Endothelial cell of umbilical vein (primary cell): ENCODE measurements around the gene USP36. TPM values are rescaled to one million over a fixed set of nuclear protein-coding genes. Genes with fewer than 3 reads are reported as not detected.

Source experiments
- BruUV-seq: library from RNA; stranded (reverse); fragments of 400-500 nt; replicated peaks from 2 replicates; lab custom pipeline; 2021; lab: Mats Ljungman, UMichigan
- CTCF ChIA-PET: fragments of 300-600, 350-600 bp; sonication (Branson Sonifier 250); formaldehyde crosslinking; loops from one replicate; lab custom pipeline; 2021; ENCODE audit warnings: antibody characterized with exemption, inconsistent platforms; lab: Charles Lee
- POLR2A ChIA-PET: fragments of 300-600, 350-600 bp; sonication (Branson Sonifier 250); formaldehyde crosslinking; loops from one replicate; lab custom pipeline; 2021; ENCODE audit warnings: antibody characterized with exemption, inconsistent platforms; lab: Charles Lee
- DNase-seq: peaks from one replicate; pipeline ENCODE4 v3.0.0-alpha.2; 2011; ENCODE audit warnings: low read depth, low spot score
- FAIRE-seq: peaks from 2 replicates; lab custom pipeline; 2011; peaks lifted over from hg19 to GRCh38; lab: Jason Lieb, UNC
- H2AFZ ChIP-seq: 2 replicates; pipeline ENCODE4 v1.6.0; 2012; ENCODE audit warnings: low read depth, low read length, control low read depth, inconsistent platforms
- H3K27ac ChIP-seq: 2 replicates; pipeline ENCODE4 v1.5.1; 2011; ENCODE audit warnings: low read depth, mild to moderate bottlenecking, control low read depth, low read length, moderate library complexity; ENCODE audit not compliant: insufficient read depth
- H3K27me3 ChIP-seq, 2 experiments: 2 replicates each; pipeline versions ENCODE4 v1.6.0 to v1.6.1; 2011; ENCODE audit warnings: low read length in 2 of 2, mixed read lengths in 1 of 2; ENCODE audit not compliant: control insufficient read depth in 2 of 2, insufficient read depth in 2 of 2
- H3K36me3 ChIP-seq, 2 experiments: 2 replicates in 1 of 2; 3 replicates in 1 of 2; pipeline ENCODE4 v1.5.1; 2011; ENCODE audit warnings: low read length in 2 of 2, mild to moderate bottlenecking in 1 of 2, moderate library complexity in 1 of 2; ENCODE audit not compliant: control insufficient read depth in 2 of 2, insufficient read depth in 2 of 2; ENCODE audit errors: extremely low read depth in 1 of 2
- H3K4me1 ChIP-seq: 3 replicates; pipeline ENCODE4 v1.5.1; 2011; ENCODE audit warnings: mild to moderate bottlenecking, low read length; ENCODE audit not compliant: control insufficient read depth, insufficient read depth; ENCODE audit errors: extremely low read depth
- H3K4me2 ChIP-seq: 2 replicates; pipeline ENCODE4 v1.6.1; 2011; ENCODE audit warnings: low read length, control low read depth, mixed read lengths; ENCODE audit not compliant: insufficient read depth
- H3K4me3 ChIP-seq, 3 experiments: fragments of 200-600 bp in 1 of 3; sonication (generic), shearing (Covaris generic) in 1 of 3; replicated peaks in 1 of 3; 2 replicates each; pipeline ENCODE4 v1.5.1; 2011 to 2016; ENCODE audit warnings: control low read depth in 3 of 3, low read length in 3 of 3, mild to moderate bottlenecking in 2 of 3, inconsistent platforms in 1 of 3, low read depth in 1 of 3, moderate library complexity in 1 of 3; ENCODE audit not compliant: insufficient read depth in 1 of 3
- H3K79me2 ChIP-seq: 2 replicates; pipeline ENCODE4 v1.6.0; 2012; ENCODE audit warnings: low read length, inconsistent platforms; ENCODE audit not compliant: control insufficient read depth, insufficient read depth
- H3K9ac ChIP-seq: replicated peaks from 2 replicates; pipeline ENCODE3; 2011; ENCODE audit warnings: low read length, control low read depth; ENCODE audit not compliant: insufficient read depth; ENCODE audit errors: extremely low read depth
- H3K9me1 ChIP-seq: replicated peaks from 3 replicates; pipeline ENCODE4 v1.6.0; 2011; ENCODE audit warnings: mild to moderate bottlenecking, low read length; ENCODE audit not compliant: control insufficient read depth, insufficient read depth; ENCODE audit errors: extremely low read depth
- H3K9me3 ChIP-seq: replicated peaks from 2 replicates; pipeline ENCODE4 v1.5.1; 2012; ENCODE audit warnings: low read length, inconsistent platforms; ENCODE audit not compliant: control insufficient read depth, insufficient read depth
- H4K20me1 ChIP-seq: replicated peaks from 2 replicates; pipeline ENCODE3; 2011; ENCODE audit warnings: mild to moderate bottlenecking, low read length; ENCODE audit not compliant: control insufficient read depth, insufficient read depth; ENCODE audit errors: extremely low read depth
- EZH2 ChIP-seq: IDR thresholded peaks from 2 replicates; pipeline ENCODE4 v1.6.1; 2012; ENCODE audit warnings: borderline replicate concordance, low read depth, mild to moderate bottlenecking, moderate library complexity, low read length, inconsistent platforms; ENCODE audit not compliant: severe bottlenecking
- FOS ChIP-seq: IDR thresholded peaks from 2 replicates; pipeline ENCODE4 v1.6.1; 2011; ENCODE audit warnings: mild to moderate bottlenecking, low read length, moderate library complexity, borderline replicate concordance; ENCODE audit not compliant: insufficient read depth
- GATA2 ChIP-seq: IDR thresholded peaks from 2 replicates; pipeline ENCODE4 v1.7.0; 2011; ENCODE audit warnings: low read depth, mild to moderate bottlenecking, moderate library complexity, mixed read lengths, low read length; ENCODE audit not compliant: insufficient read length, insufficient read depth
- JUN ChIP-seq: IDR thresholded peaks from 2 replicates; pipeline ENCODE4 v1.6.1; 2011; ENCODE audit warnings: borderline replicate concordance, low read depth; ENCODE audit not compliant: insufficient read length, insufficient read depth
- MYC ChIP-seq: IDR thresholded peaks from one replicate; pipeline ENCODE4 v1.6.1; 2011; ENCODE audit warnings: mild to moderate bottlenecking, low read depth, low read length
- POLR2A ChIP-seq: IDR thresholded peaks from 2 replicates; pipeline ENCODE4 v1.6.1; 2012; ENCODE audit warnings: low read depth, mild to moderate bottlenecking, control low read depth, low read length
- POLR2AphosphoS5 ChIP-seq: IDR thresholded peaks from 2 replicates; pipeline ENCODE4 v1.6.1; 2012; ENCODE audit warnings: low read depth, mild to moderate bottlenecking, control low read depth, low read length, moderate library complexity; ENCODE audit not compliant: insufficient read depth
- dilution Hi-C: fragments of 300-500 bp; cut with MboI; formaldehyde crosslinking; loops from one replicate; pipeline ENCODE4 v1.15.0; 2019; ENCODE audit warnings: low sequenced_read_pairs; ENCODE audit not compliant: extremely low pct_ligation_motif_present
- intact Hi-C: fragments of 100-400 bp; cut with micrococcal nuclease; formaldehyde crosslinking; loops from one replicate; pipeline ENCODE4 v1.10.0; 2022
- polyA plus RNA-seq, 4 experiments: library from polyadenylated mRNA; depleted of rRNA in 3 of 4; stranded (reverse) in 3 of 4; unstranded in 1 of 4; fragments of >200 nt; gene quantifications; 2 replicates each; pipeline versions ENCODE4 v1.2.1 to v1.2.3, GENCODE V29; 2011 to 2012; ENCODE audit warnings: missing spikeins in 1 of 4
- total RNA-seq: library from RNA; stranded (reverse); gene quantifications from 2 replicates; pipeline ENCODE4 v1.2.3, GENCODE V29; 2021
- TF ChIP-seq, protein P1 (sequence below): IDR thresholded peaks from 2 replicates; pipeline ENCODE4 v1.6.1; 2011; ENCODE audit not compliant: insufficient read depth, insufficient read length
- TF ChIP-seq, protein P2 (sequence below), 2 donors: IDR thresholded peaks; 1 replicate in 1 of 2; 2 replicates in 1 of 2; pipeline ENCODE4 v1.5.1; 2011; ENCODE audit warnings: low read length in 2 of 2, mild to moderate bottlenecking in 2 of 2, moderate library complexity in 2 of 2, control low read depth in 1 of 2, inconsistent platforms in 1 of 2, low read depth in 1 of 2; ENCODE audit not compliant: insufficient read depth in 1 of 2; ENCODE audit errors: extremely low read depth in 1 of 2

USP36 gene
- total and polyA plus RNA-seq, 2 donors (not counting 3 experiments of a cell fraction or from before 2014, with no cell fraction given) = 29.8 to 46.6 TPM

DNA sequence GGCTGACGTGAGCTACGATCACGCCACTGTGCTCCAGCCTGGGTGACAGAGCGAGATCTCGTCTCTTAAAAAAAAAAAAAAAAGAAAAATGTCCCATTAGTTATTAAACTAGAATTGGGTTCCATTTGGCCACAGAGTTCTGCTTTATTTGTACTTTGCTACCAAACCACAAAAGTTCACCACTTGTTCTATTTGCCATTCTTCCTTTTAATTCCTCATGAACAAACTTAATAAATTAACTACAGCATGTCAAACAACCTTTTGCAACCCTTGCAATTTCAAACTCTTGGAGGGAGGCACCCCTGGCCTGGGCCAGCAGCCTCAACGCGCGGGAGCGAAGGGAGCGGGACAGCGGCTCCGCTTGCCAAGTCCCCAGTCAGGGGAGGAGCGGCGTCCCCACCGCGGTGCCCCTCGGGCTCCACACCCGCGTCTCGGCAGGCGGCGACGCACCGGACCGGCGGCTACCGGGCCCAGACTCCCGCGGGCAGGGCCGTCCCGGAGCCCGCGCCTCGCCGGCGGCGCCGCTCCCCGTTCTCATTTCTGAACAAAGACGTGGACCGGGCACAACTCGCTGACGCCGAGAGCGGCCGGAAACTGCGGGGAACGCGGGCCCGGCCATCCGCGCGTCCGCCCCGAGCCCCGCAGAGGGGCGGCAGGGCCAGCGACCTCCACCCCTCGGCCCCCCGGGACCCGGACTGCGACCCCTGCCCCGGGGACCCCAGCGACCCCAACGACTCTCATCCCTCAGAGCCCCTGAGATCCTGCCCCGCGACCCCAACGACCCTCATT lies 59.3 kb downstream of the USP36 start:
- no TSS peak for BruUV-seq
- peak; percentile 41 for DNase-seq
- Histone ChIP-seq H3K4me1 (peaks cover 4% of the 10 kb centered on the region), H3K79me2 (peaks cover 19% of the 10 kb centered on the region), H3K4me2 (peak overlapping the region; percentile 94), H3K9me1 (no peaks in the 10 kb centered on the region), H3K27ac (peak overlapping the region; percentile 50), H2AFZ (peak overlapping the region; percentile 93), H3K27me3 (no peaks in the 10 kb centered on the region), H4K20me1 (no peaks in the 10 kb centered on the region), H3K4me3 (peak overlapping the region; percentile 69 to 84 (median 84)), H3K9me3 (no peaks in the 10 kb centered on the region), H3K36me3 (no peaks in the 10 kb centered on the region), H3K9ac (peak overlapping the region; percentile 89)
- ChIA-PET POLR2A (no interaction called here), CTCF (no interaction called here)
- dilution Hi-C loops (no loop called here), intact Hi-C loops (loop anchor here (2.0 kb wide), 1 partner anchor 14 kb away; no protein-coding TSS in a partner anchor)
- TF ChIP-seq POLR2A = no peak
- TF ChIP-seq POLR2AphosphoS5 = peak; percentile 29
- FAIRE-seq = no peak

DNA sequence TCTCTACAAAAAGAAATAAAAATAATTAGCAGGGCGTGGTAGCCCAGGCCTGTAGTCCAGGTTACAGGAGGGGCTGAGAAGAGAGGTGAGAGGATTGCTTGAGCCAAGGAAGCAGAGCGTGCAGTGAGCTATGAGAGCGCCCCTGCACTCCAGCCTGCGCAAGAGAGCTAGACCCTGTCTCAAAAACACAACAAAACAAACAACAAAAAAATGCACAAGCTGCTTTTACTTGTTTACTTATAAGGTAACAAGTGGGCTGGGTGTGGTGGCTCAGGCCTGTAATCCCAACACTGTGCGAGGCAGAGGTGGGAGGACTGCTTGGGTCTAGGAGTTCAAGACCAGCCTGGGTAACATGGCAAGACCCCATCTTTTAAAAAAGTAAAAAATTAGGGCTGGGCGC lies 60.3 kb downstream of the USP36 start:
- POLR2A ChIA-PET = no interaction called here
- intact Hi-C loops = loop anchor here (2.0 kb wide), 1 partner anchor 14 kb away; no protein-coding TSS in a partner anchor
- Histone ChIP-seq H3K9me1 (no peaks in the 10 kb centered on the region), H3K79me2 (peaks cover 19% of the 10 kb centered on the region), H3K27ac (no peak overlapping the region), H4K20me1 (no peaks in the 10 kb centered on the region), H3K4me3 (no peak overlapping the region), H3K27me3 (no peaks in the 10 kb centered on the region), H3K4me1 (peaks cover 4% of the 10 kb centered on the region), H2AFZ (no peak overlapping the region), H3K36me3 (no peaks in the 10 kb centered on the region), H3K9me3 (no peaks in the 10 kb centered on the region), H3K4me2 (no peak overlapping the region), H3K9ac (no peak overlapping the region)
- TF ChIP-seq, protein P1, sequence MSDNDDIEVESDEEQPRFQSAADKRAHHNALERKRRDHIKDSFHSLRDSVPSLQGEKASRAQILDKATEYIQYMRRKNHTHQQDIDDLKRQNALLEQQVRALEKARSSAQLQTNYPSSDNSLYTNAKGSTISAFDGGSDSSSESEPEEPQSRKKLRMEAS = no peak
- TF ChIP-seq, protein P2, sequence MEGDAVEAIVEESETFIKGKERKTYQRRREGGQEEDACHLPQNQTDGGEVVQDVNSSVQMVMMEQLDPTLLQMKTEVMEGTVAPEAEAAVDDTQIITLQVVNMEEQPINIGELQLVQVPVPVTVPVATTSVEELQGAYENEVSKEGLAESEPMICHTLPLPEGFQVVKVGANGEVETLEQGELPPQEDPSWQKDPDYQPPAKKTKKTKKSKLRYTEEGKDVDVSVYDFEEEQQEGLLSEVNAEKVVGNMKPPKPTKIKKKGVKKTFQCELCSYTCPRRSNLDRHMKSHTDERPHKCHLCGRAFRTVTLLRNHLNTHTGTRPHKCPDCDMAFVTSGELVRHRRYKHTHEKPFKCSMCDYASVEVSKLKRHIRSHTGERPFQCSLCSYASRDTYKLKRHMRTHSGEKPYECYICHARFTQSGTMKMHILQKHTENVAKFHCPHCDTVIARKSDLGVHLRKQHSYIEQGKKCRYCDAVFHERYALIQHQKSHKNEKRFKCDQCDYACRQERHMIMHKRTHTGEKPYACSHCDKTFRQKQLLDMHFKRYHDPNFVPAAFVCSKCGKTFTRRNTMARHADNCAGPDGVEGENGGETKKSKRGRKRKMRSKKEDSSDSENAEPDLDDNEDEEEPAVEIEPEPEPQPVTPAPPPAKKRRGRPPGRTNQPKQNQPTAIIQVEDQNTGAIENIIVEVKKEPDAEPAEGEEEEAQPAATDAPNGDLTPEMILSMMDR (IDR thresholded peaks at IDR 0.05; ENCODE audit: extremely low read depth in 1 of 2, insufficient read depth in 1 of 2, low read depth in 1 of 2, low read length in 2 of 2) = no peak
- TF ChIP-seq POLR2A (no peak), FOS (no peak), MYC (no peak), JUN (no peak), GATA2 (no peak), EZH2 (no peak), POLR2AphosphoS5 (no peak)
- FAIRE-seq (no peak), DNase-seq (no peak)
- dilution Hi-C loops = no loop called here
- CTCF ChIA-PET = interaction anchor here (1.1 kb wide), 1 partner anchor 12 kb away, joined by 3 read pairs; no protein-coding TSS in a partner anchor
- no TSS peak for BruUV-seq
